ENCODE results near the gene ADAMTS8.

Gene ADAMTS8

DNA sequence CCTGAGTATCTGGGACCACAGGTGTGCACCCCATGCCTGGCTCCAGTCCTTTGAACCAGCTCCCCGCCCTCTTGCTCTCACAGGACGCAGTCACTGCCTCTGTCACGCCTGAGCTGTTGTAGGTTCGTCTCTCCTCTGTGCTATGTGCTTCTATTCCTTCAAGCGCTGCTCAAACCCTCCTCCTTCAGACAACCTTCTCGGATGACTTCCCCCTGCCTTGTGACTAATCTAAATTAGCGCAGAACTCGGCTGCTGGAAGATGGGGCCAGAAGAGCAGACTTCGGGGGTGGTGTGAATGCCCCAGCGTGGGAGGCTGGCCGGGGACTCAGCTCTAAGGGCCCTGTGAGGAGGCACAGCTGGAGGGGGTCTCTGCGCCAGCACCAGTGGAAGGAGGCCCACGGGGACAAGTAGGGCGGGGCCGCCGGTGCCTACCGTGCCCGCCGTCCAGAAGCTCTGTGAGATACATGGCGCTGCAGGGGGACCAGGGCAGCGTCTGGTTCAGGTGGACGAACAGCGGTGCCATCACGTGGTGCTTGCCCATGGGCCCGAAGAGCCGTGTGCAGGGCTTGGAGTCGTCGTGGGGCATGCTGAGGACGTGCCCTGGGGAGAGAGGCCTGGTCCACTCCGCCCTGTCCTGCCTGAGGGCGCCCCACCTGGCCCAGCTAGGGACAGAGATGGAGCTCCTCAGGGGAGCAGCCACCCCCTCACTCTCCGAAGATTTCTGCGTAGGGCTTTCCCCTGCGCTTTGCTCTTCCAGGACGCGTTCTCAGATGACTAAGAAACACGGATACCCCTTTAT lies 12.5 kb downstream of the ADAMTS8 start:
- H3K27me3 ChIP-seq (ENCODE audit: control insufficient read depth, insufficient read depth, low read length) = no peaks in the 10 kb centered on the region
- no peaks in the 10 kb centered on the region for H3K9me3 ChIP-seq (ENCODE audit: control insufficient read depth, insufficient read depth, low read length)
- no peaks in the 10 kb centered on the region; the same call in 1 of the 2 replicates for H3K36me3 ChIP-seq (ENCODE audit: control insufficient read depth, insufficient read depth, low read length)
- H3K9ac ChIP-seq (ENCODE audit: low read depth, low read length) = no peak overlapping the region
- H3K4me1 ChIP-seq (ENCODE audit: control insufficient read depth, insufficient read depth, low read length) = no peaks in the 10 kb centered on the region
- no peak overlapping the region for H3K4me3 ChIP-seq (ENCODE audit: low read depth, low read length)
- no peak overlapping the region for H3K27ac ChIP-seq (ENCODE audit: low read depth, low read length)

DNA sequence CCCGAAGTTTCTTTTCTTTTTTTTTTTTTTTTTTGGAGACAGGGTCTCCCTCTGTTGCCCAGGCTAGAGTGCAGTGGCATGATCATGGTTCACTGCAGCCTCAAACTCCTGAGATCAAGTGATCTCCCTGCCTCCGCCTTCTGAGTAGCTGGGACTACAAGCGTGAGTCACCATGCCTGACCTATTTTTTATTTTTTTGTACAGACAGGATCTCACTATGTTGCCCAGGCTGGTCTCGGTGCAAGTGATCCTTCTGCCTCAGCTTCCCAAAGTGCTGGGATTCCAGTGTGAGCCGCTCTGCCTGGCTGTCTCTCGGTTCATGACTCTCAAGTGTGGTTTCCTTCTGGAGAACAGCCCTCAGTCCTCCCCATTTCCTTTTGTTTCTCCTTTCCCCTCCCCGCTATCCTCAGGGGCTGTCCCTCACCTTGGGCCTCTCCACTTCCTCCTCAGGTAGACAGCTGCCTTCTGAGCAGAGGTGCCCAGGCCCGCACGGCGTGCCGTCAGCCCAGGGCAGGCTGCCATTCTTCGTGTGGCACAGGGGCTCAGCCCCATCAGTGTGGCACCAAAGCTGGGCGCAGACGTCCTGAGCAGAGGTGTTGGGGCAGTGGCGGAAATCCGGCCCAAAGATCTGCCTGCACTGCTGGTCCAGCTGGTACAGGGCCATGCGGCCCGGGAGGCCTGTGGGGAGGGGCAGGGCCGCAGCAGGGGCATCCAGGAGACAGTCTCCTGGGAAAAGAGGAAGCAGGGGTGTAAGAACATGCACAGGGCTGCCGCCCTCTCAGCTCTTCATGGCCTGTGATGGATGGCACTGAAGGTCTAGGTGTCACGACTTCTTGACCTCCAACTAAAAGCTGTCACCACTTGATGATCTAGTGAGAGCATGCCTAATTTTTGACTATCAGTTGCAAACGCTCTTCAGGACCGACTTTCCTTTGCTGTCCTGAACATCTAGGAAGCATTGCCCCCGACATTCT lies 14.0 kb downstream of the ADAMTS8 start:
- no peaks in the 10 kb centered on the region; the same call in 1 of the 2 replicates for H3K36me3 ChIP-seq (ENCODE audit: control insufficient read depth, insufficient read depth, low read length)
- no peaks in the 10 kb centered on the region for H3K9me3 ChIP-seq (ENCODE audit: control insufficient read depth, insufficient read depth, low read length)
- H3K27ac ChIP-seq (ENCODE audit: low read depth, low read length) = no peak overlapping the region
- H3K4me1 ChIP-seq (ENCODE audit: control insufficient read depth, insufficient read depth, low read length) = no peaks in the 10 kb centered on the region
- no peak overlapping the region for H3K9ac ChIP-seq (ENCODE audit: low read depth, low read length)
- H3K27me3 ChIP-seq (ENCODE audit: control insufficient read depth, insufficient read depth, low read length) = no peaks in the 10 kb centered on the region; the same call in 1 of the 2 replicates
- no peak overlapping the region for H3K4me3 ChIP-seq (ENCODE audit: low read depth, low read length)

DNA sequence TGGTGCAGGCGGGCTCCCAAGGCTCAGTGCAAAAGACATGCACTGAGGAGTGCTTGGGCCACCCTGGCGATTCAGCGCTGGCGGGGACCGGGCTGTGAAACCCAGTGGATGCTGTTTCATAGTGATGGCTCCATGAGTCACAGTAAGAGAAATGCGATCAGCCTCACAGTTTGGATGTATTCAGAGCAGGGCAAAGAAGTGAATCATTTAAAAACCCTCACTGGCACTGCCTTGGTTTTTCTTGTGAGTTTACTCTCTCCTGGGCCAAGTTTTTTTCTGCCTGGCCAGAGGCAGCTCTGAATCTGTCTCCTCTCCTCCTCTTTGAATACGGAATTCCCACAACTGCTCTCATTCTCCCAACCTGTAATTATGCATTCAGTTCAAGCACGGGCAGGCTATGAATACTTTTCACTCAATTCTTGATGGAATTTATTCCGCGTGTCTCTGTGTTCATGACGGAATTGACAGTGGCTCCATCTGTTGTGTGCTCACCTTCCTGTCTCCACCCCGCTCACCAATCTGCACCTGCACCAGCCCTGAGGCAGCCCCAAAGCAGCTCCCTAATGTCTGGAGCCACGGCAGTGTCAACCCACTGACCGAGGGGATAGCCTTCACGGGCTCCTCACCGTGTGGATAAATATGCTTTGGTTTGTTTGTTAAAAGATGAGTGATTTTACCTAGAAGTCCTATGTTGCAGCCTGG lies 14.9 kb downstream of the ADAMTS8 start:
- no peaks in the 10 kb centered on the region for H3K4me1 ChIP-seq (ENCODE audit: control insufficient read depth, insufficient read depth, low read length)
- H3K4me3 ChIP-seq (ENCODE audit: low read depth, low read length) = no peak overlapping the region
- H3K27me3 ChIP-seq (ENCODE audit: control insufficient read depth, insufficient read depth, low read length) = no peaks in the 10 kb centered on the region; the same call in 1 of the 2 replicates
- H3K27ac ChIP-seq (ENCODE audit: low read depth, low read length) = no peak overlapping the region
- H3K36me3 ChIP-seq (ENCODE audit: control insufficient read depth, insufficient read depth, low read length) = no peaks in the 10 kb centered on the region; the same call in 1 of the 2 replicates
- H3K9me3 ChIP-seq (ENCODE audit: control insufficient read depth, insufficient read depth, low read length) = no peaks in the 10 kb centered on the region
- H3K9ac ChIP-seq (ENCODE audit: low read depth, low read length) = no peak overlapping the region

DNA sequence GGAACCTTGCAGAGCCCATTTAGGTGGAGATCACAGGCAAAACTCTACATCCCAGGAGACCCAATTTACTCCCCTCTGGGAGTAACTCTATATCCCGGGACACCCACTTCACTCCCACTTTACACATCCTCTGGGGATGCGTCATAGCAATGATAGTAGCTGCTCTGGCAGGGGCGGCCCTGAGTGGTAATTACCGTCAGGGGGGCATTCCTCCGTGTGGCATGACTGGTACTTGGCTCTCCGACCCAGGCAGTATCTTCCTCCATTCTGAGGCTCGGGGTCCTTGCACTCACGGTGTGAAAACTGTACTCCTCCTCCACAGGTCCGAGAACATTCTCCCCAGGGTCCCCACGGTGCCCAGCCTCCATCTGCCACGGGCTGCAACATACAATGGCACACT lies 17.2 kb downstream of the ADAMTS8 start:
- Histone ChIP-seq H3K4me3 (ENCODE audit: low read depth, low read length) (no peak overlapping the region), H3K36me3 (ENCODE audit: control insufficient read depth, insufficient read depth, low read length) (no peaks in the 10 kb centered on the region), H3K27me3 (ENCODE audit: control insufficient read depth, insufficient read depth, low read length) (no peaks in the 10 kb centered on the region; the same call in 1 of the 2 replicates), H3K9me3 (ENCODE audit: control insufficient read depth, insufficient read depth, low read length) (no peaks in the 10 kb centered on the region), H3K27ac (ENCODE audit: low read depth, low read length) (no peak overlapping the region), H3K9ac (ENCODE audit: low read depth, low read length) (no peak overlapping the region), H3K4me1 (ENCODE audit: control insufficient read depth, insufficient read depth, low read length) (no peaks in the 10 kb centered on the region)

DNA sequence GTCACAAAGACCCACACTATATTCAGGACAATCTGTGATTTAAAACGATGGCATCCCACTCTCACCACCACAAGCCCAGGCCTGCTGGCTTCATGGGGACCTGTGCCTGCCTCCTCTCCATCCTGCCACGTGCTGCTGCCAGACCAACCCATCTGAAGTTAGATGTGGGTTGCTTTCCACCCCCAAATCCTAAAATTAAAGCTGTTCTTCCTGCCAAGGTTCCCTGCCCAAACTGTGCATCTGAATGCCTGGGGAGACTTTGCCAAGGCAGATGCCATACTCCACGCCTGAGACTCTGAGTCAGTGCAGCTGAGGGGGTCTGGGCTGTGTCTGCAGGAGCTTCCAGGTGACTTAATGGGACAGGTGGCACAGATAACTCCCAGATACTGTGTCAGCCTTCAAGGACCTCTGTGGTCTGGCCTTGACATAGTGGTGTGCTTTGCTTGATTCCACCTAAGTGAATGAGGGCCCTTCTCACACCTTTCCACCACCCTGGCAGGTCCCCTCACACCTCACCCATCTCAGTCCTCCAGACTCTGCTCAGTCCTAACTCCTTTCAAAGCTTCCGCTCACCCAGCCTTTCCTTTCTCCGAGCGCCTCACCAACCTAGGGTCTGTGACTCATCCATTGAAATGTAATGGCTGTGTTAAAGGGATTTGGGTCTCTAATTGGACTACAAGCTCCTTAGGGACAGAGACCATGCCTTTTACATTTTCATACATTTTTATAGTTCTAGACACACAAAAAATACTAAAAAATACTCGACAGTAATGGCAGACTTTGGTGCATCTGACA lies 18.6 kb downstream of the ADAMTS8 start:
- Histone ChIP-seq H3K27me3 (ENCODE audit: control insufficient read depth, insufficient read depth, low read length) (no peaks in the 10 kb centered on the region; the same call in 1 of the 2 replicates), H3K9ac (ENCODE audit: low read depth, low read length) (no peak overlapping the region; the same call in 1 of the 2 replicates), H3K9me3 (ENCODE audit: control insufficient read depth, insufficient read depth, low read length) (no peaks in the 10 kb centered on the region), H3K36me3 (ENCODE audit: control insufficient read depth, insufficient read depth, low read length) (no peaks in the 10 kb centered on the region), H3K4me3 (ENCODE audit: low read depth, low read length) (no peak overlapping the region), H3K27ac (ENCODE audit: low read depth, low read length) (no peak overlapping the region), H3K4me1 (ENCODE audit: control insufficient read depth, insufficient read depth, low read length) (peaks cover under 1% of the 10 kb centered on the region)

DNA sequence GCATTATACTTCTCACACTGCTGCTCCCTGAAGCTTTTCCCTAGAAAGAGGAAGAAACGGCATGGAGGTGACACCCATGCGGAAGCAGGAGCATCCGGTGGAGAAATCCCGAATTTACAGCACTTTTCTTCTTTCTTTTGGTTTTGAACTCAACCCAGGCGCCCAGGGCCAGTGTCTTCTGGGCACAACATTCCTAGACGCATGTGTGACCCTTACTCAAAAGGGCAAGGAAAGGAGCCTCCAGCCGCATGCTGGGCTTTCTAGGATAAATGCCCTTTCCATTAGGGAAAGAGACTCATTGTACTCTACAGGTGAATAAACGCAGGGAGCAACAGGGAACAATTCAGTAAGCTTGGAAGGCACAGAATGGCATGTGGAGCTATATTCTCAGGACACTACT lies 19.5 kb downstream of the ADAMTS8 start:
- H3K4me3 ChIP-seq (ENCODE audit: low read depth, low read length) = no peak overlapping the region
- no peak overlapping the region for H3K27ac ChIP-seq (ENCODE audit: low read depth, low read length)
- no peaks in the 10 kb centered on the region for H3K9me3 ChIP-seq (ENCODE audit: control insufficient read depth, insufficient read depth, low read length)
- peaks cover 6% of the 10 kb centered on the region for H3K4me1 ChIP-seq (ENCODE audit: control insufficient read depth, insufficient read depth, low read length)
- no peak overlapping the region for H3K9ac ChIP-seq (ENCODE audit: low read depth, low read length)
- no peaks in the 10 kb centered on the region for H3K36me3 ChIP-seq (ENCODE audit: control insufficient read depth, insufficient read depth, low read length)
- no peaks in the 10 kb centered on the region; the same call in 1 of the 2 replicates for H3K27me3 ChIP-seq (ENCODE audit: control insufficient read depth, insufficient read depth, low read length)

DNA sequence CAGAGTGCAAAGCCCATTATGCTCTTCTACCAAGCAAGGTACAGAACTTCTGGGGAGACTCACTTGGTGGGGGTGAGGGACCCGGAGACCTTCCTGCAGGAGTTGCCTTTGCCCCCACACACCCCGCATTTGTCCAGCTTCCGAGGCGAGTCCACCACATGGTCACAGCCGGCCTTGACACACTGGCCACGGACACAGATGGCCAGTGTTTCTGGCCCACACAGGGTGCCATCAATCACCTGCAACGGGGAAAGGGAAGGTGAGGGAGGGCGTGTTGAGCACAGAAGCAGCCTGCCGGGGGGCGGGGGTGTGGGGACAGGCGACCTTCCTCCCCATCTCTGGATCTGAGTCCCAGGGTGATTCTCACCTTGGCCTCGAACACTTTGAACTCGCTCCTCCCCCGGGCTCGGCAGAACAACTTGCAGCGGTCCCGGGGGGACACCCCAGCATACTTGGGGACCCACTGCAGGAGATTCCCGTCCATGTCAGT lies 20.0 kb downstream of the ADAMTS8 start:
- Histone ChIP-seq H3K27ac (ENCODE audit: low read depth, low read length) (no peak overlapping the region), H3K4me3 (ENCODE audit: low read depth, low read length) (no peak overlapping the region), H3K9ac (ENCODE audit: low read depth, low read length) (no peak overlapping the region), H3K4me1 (ENCODE audit: control insufficient read depth, insufficient read depth, low read length) (peaks cover 11% of the 10 kb centered on the region), H3K9me3 (ENCODE audit: control insufficient read depth, insufficient read depth, low read length) (no peaks in the 10 kb centered on the region), H3K27me3 (ENCODE audit: control insufficient read depth, insufficient read depth, low read length) (no peaks in the 10 kb centered on the region; the same call in 1 of the 2 replicates), H3K36me3 (ENCODE audit: control insufficient read depth, insufficient read depth, low read length) (no peaks in the 10 kb centered on the region)

DNA sequence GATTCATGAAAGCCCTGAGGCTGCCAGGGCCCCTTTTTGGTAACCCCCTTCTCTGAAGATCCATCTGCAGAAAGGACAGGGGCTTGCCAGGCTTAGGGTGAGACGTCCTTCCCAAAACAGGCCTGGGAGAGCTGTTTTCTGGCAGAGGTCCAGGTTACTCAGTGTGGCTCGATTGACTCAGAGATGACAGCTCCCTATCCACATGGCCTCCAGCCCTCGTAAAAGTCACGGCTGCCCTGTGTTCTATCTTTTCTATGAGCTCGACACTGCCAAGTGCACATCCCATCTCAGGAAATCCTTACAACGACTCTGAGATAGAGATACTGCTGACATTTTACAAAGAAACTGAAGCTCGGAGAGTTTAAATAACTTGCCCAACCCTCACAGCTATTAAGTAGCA lies 20.4 kb downstream of the ADAMTS8 start:
- Histone ChIP-seq H3K27ac (ENCODE audit: low read depth, low read length) (no peak overlapping the region), H3K36me3 (ENCODE audit: control insufficient read depth, insufficient read depth, low read length) (no peaks in the 10 kb centered on the region), H3K27me3 (ENCODE audit: control insufficient read depth, insufficient read depth, low read length) (no peaks in the 10 kb centered on the region; the same call in 1 of the 2 replicates), H3K4me1 (ENCODE audit: control insufficient read depth, insufficient read depth, low read length) (peaks cover 15% of the 10 kb centered on the region), H3K9ac (ENCODE audit: low read depth, low read length) (no peak overlapping the region), H3K9me3 (ENCODE audit: control insufficient read depth, insufficient read depth, low read length) (no peaks in the 10 kb centered on the region), H3K4me3 (ENCODE audit: low read depth, low read length) (no peak overlapping the region)

DNA sequence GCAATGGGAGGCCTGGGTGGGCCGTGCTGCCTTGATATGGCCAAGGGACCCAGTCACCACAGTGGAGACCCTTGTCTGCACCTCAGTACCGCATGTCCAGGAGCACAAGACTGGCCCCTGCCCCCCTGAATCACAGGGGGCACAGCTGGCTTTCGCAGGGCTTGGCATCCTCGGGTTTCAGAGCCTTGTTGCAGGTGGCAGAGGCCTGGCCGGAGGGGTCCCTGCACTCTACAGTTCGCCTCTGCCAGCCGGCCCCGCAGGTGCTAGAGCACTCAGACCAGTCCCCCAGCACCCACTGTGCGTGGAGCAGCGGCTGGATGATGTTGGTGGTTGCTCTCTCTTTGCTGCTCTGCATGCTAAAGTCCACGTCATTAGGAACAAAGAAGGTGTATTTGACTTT lies 23.0 kb downstream of the ADAMTS8 start:
- Histone ChIP-seq H3K27ac (ENCODE audit: low read depth, low read length) (no peak overlapping the region), H3K9me3 (ENCODE audit: control insufficient read depth, insufficient read depth, low read length) (no peaks in the 10 kb centered on the region), H3K4me3 (ENCODE audit: low read depth, low read length) (no peak overlapping the region), H3K9ac (ENCODE audit: low read depth, low read length) (no peak overlapping the region), H3K36me3 (ENCODE audit: control insufficient read depth, insufficient read depth, low read length) (no peaks in the 10 kb centered on the region), H3K4me1 (ENCODE audit: control insufficient read depth, insufficient read depth, low read length) (peaks cover 16% of the 10 kb centered on the region), H3K27me3 (ENCODE audit: control insufficient read depth, insufficient read depth, low read length) (no peaks in the 10 kb centered on the region; the same call in 1 of the 2 replicates)

DNA sequence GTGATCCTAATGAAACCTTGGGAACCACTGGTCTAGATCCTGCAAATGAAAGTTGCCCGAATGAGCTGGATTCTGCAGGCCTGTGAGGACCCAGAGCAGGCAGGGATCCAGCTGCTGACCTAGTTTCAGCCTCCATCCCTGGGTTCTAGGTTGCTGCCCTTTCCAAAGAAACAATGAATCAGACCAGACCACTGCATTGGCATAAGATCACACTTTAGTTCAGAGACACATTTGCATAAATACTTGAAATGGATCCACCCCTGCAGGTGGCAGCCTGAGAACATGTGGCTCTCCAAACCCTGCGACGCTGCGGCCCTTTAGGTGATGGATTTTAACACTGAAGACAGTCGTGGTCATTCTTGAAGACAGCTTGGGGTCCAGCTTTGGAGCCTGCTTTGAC lies 23.7 kb downstream of the ADAMTS8 start:
- H3K9ac ChIP-seq (ENCODE audit: low read depth, low read length) = no peak overlapping the region
- H3K36me3 ChIP-seq (ENCODE audit: control insufficient read depth, insufficient read depth, low read length) = no peaks in the 10 kb centered on the region
- H3K9me3 ChIP-seq (ENCODE audit: control insufficient read depth, insufficient read depth, low read length) = no peaks in the 10 kb centered on the region
- no peaks in the 10 kb centered on the region for H3K27me3 ChIP-seq (ENCODE audit: control insufficient read depth, insufficient read depth, low read length)
- H3K27ac ChIP-seq (ENCODE audit: low read depth, low read length) = peak overlapping the region; percentile 33
- peaks cover 16% of the 10 kb centered on the region for H3K4me1 ChIP-seq (ENCODE audit: control insufficient read depth, insufficient read depth, low read length)
- no peak overlapping the region for H3K4me3 ChIP-seq (ENCODE audit: low read depth, low read length)
